A673 (cell line): ENCODE results near the gene DOCK6. TPM values are rescaled to one million over a fixed set of nuclear protein-coding genes. Genes with fewer than 3 reads are reported as not detected.

Source experiments
- BruUV-seq: library from RNA; stranded (reverse); fragments of 400-500 nt; replicated peaks from 2 replicates; lab custom pipeline; 2021; lab: Mats Ljungman, UMichigan
- CTCF ChIA-PET: fragments of 300-600 bp; sonication (Branson Sonifier 250); formaldehyde crosslinking; loops from one replicate; lab custom pipeline; 2022; ENCODE audit warnings: antibody characterized with exemption; lab: Charles Lee
- POLR2A ChIA-PET: fragments of 300-600 bp; sonication (Branson Sonifier 250); formaldehyde crosslinking; loops from one replicate; lab custom pipeline; 2022; ENCODE audit warnings: antibody characterized with exemption; ENCODE audit not compliant: low non-redundant PET; lab: Charles Lee
- DNase-seq: peaks from one replicate; pipeline ENCODE4 v3.0.0-alpha.2; 2015; ENCODE audit warnings: low spot score
- H3K27ac ChIP-seq: fragments of 200-600 bp; sonication (generic); 2 replicates; pipeline ENCODE4 v1.5.1; 2016; ENCODE audit warnings: mixed run types, low read depth, mild to moderate bottlenecking, mixed read lengths, antibody characterized with exemption, low read length; ENCODE audit not compliant: poor library complexity, severe bottlenecking
- H3K27me3 ChIP-seq: fragments of 200-600 bp; sonication (generic); replicated peaks from 2 replicates; pipeline ENCODE4 v1.6.1; 2017; ENCODE audit warnings: mixed run types, low read depth, mild to moderate bottlenecking, mixed read lengths, antibody characterized with exemption, low read length; ENCODE audit not compliant: insufficient read depth, poor library complexity
- H3K36me3 ChIP-seq: fragments of 200-600 bp; sonication (generic); 2 replicates; pipeline ENCODE4 v1.6.1; 2016; ENCODE audit warnings: mixed run types, mild to moderate bottlenecking, mixed read lengths, antibody characterized with exemption, low read length; ENCODE audit not compliant: insufficient read depth, poor library complexity, severe bottlenecking
- H3K4me1 ChIP-seq: fragments of 200-600 bp; sonication (generic); 2 replicates; pipeline ENCODE4 v1.6.1; 2017; ENCODE audit warnings: mixed run types, mild to moderate bottlenecking, mixed read lengths, antibody characterized with exemption, low read length; ENCODE audit not compliant: insufficient read depth, poor library complexity, severe bottlenecking
- H3K4me3 ChIP-seq: fragments of 200-600 bp; sonication (generic); 2 replicates; pipeline ENCODE4 v1.5.1; 2016; ENCODE audit warnings: low read depth, mixed run types, mild to moderate bottlenecking, mixed read lengths, low read length; ENCODE audit not compliant: poor library complexity, severe bottlenecking
- H3K9me3 ChIP-seq: fragments of 200-600 bp; sonication (generic); 2 replicates; pipeline ENCODE4 v1.6.1; 2016; ENCODE audit warnings: mixed run types, low read depth, mild to moderate bottlenecking, mixed read lengths, antibody characterized with exemption, low read length; ENCODE audit not compliant: poor library complexity, severe bottlenecking
- EZH2 ChIP-seq: fragments of 200-600 bp; sonication (generic); IDR thresholded peaks from 2 replicates; pipeline ENCODE4 v1.6.1; 2017; ENCODE audit warnings: borderline replicate concordance, low read depth, mild to moderate bottlenecking, mixed read lengths, antibody characterized with exemption, low read length; ENCODE audit not compliant: poor library complexity, severe bottlenecking
- intact Hi-C: fragments of 100-400 bp; cut with micrococcal nuclease; formaldehyde crosslinking; loops from one replicate; pipeline ENCODE4 v1.10.0; 2022; ENCODE audit not compliant: unreplicated experiment
- total RNA-seq: library from RNA; stranded (reverse); gene quantifications from 2 replicates; pipeline ENCODE4 v1.2.3, GENCODE V29; 2021
- TF ChIP-seq, protein P1 (sequence below): fragments of 300-800, 200-600 bp; sonication (generic); conservative IDR thresholded peaks from 2 replicates; pipeline ENCODE4 v1.5.1; 2017; ENCODE audit warnings: low read depth, mild to moderate bottlenecking, antibody characterized with exemption, low read length, moderate library complexity, mixed read lengths

The DOCK6 gene
- total RNA-seq, 1 experiment from 2014 or later: 15.6 TPM

DNA sequence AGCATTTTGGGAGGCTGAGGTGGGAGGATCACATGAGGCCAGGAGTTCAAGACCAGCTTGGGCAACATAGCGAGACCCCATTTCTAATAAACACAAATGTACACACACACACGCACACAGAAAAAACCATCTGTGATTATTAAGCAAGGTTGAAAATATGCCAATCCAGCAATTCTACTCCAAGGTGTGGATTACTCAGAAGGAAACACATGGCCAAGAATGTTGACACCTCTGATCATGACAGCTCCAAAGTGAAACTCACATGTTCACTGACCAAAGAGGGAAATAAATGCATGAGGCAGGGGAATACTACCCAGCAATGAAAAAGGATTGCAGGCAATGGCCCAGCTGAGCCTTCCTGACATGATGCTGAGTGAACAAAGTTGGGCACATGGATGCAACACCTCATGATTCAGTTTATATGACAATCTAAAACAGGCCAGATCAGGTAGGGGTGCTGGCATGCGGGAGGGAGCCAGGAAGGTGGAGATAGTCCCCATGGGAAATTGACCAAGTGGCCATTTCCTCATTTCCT lies 4.4 kb downstream of the DOCK6 start:
- intact Hi-C loops: no loop called here
- H3K9me3 ChIP-seq: no peaks in the 10 kb centered on the region
- no peak for DNase-seq
- H3K4me3 ChIP-seq: no peak overlapping the region
- no peak for TF ChIP-seq EZH2
- TF ChIP-seq, protein P1, sequence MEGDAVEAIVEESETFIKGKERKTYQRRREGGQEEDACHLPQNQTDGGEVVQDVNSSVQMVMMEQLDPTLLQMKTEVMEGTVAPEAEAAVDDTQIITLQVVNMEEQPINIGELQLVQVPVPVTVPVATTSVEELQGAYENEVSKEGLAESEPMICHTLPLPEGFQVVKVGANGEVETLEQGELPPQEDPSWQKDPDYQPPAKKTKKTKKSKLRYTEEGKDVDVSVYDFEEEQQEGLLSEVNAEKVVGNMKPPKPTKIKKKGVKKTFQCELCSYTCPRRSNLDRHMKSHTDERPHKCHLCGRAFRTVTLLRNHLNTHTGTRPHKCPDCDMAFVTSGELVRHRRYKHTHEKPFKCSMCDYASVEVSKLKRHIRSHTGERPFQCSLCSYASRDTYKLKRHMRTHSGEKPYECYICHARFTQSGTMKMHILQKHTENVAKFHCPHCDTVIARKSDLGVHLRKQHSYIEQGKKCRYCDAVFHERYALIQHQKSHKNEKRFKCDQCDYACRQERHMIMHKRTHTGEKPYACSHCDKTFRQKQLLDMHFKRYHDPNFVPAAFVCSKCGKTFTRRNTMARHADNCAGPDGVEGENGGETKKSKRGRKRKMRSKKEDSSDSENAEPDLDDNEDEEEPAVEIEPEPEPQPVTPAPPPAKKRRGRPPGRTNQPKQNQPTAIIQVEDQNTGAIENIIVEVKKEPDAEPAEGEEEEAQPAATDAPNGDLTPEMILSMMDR: no peak
- no TSS peak for BruUV-seq
- POLR2A ChIA-PET: no interaction called here
- H3K36me3 ChIP-seq: no peaks in the 10 kb centered on the region
- H3K4me1 ChIP-seq: peaks cover 3% of the 10 kb centered on the region
- CTCF ChIA-PET: no interaction called here
- no peak overlapping the region for H3K27ac ChIP-seq
- no peaks in the 10 kb centered on the region for H3K27me3 ChIP-seq

DNA sequence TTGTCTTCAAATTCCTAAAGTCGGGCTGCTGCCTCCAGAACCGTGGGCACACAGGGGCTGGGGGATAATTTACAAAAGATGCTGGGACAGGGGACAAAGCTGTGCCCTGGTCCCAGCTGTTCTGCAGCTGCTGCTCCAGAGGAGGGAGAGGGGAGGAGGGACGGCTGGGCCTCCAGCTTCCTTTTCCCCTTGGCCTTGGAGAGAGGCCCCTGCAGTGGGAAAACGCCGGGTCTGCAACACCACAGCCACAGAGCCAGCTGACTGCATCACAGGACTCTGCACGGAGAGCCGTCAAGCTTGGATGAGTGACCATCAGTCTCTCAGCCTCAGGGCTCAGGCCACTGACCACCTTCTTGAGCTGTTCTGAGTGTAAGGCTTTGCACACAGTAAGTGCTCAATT lies 6.1 kb downstream of the DOCK6 start:
- ChIA-PET CTCF (no interaction called here), POLR2A (no interaction called here)
- H3K27ac ChIP-seq: no peak overlapping the region
- H3K4me3 ChIP-seq: no peak overlapping the region
- no peaks in the 10 kb centered on the region for H3K36me3 ChIP-seq
- H3K4me1 ChIP-seq: no peaks in the 10 kb centered on the region
- H3K27me3 ChIP-seq: no peaks in the 10 kb centered on the region
- DNase-seq: no peak
- no peak for TF ChIP-seq EZH2
- TF ChIP-seq, protein P1: no peak
- BruUV-seq: no TSS peak
- intact Hi-C loops: no loop called here
- H3K9me3 ChIP-seq: no peaks in the 10 kb centered on the region

DNA sequence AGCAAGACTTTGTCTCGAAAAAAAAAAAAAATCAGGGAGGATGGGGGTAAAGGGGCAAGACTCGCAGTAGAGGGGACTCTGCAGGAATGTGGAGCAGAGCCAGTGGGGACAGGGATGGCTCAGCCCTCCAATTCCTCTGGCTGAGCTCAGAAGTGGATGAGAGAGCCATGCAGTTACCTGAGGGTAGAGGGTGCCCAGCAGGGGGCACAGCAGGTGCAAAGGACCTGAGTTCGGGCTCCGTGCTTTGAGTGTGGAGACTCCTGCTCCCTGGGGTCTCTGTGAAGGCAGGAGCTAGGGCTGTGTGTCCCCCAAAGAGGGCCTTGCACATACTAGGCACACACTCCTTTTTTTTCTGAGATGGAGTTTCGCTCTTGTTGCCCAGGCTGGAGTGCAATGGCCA lies 7.7 kb downstream of the DOCK6 start:
- no peaks in the 10 kb centered on the region for H3K4me1 ChIP-seq
- no peak overlapping the region for H3K4me3 ChIP-seq
- ChIA-PET CTCF (no interaction called here), POLR2A (no interaction called here)
- H3K36me3 ChIP-seq: no peaks in the 10 kb centered on the region
- TF ChIP-seq, protein P1: no peak
- no peak for TF ChIP-seq EZH2
- H3K9me3 ChIP-seq: no peaks in the 10 kb centered on the region
- no TSS peak for BruUV-seq
- no peaks in the 10 kb centered on the region for H3K27me3 ChIP-seq
- intact Hi-C loops: no loop called here
- no peak for DNase-seq
- no peak overlapping the region for H3K27ac ChIP-seq
